HS-27A (cell line): ENCODE results near the gene HAPLN2.
"Not testable (repeated sequence)": the region's sequence is repeated elsewhere in the genome, so short reads cannot be mapped to it uniquely, and the experiment has no call there.

Experiments used
- DNase-seq: peaks from one replicate; pipeline ENCODE4 v3.0.0-alpha.2; 2012; ENCODE audit warnings: low read depth, missing footprints

The HAPLN2 gene

DNA sequence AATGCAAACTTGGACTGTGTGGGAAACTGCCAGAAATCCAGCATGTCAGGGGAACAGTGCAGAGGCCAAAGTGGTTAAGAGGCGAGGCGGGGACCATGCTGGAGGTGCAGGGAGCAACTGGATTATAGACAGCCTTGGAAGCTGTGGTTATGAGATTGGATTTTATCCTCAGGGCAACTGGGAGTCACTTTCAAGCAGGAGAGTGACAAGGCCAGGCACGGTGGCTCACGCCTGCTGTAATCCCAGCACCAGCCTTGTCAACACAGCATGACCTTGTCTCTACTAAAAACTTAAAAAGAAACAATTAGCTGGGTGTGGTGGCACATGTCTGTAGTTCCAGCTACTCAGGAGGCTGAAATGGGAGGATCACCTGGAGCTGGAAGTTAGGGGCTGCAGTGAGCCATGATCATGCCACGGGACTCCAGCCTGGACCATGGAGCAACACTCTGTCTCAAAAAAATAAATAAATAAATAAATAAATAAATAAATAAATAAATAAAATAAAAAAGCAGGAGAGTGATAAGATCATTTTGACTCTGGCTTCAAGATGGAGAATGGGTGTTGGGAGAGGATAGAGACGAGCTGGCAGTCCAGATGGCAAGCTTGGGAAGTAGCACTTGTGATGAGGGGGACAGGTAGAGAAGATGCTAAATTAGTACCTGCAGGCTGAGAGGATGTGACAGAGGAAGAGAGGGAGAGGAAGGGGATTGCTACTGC, 3.5 kb downstream of the HAPLN2 start:
- no peak for DNase-seq

DNA sequence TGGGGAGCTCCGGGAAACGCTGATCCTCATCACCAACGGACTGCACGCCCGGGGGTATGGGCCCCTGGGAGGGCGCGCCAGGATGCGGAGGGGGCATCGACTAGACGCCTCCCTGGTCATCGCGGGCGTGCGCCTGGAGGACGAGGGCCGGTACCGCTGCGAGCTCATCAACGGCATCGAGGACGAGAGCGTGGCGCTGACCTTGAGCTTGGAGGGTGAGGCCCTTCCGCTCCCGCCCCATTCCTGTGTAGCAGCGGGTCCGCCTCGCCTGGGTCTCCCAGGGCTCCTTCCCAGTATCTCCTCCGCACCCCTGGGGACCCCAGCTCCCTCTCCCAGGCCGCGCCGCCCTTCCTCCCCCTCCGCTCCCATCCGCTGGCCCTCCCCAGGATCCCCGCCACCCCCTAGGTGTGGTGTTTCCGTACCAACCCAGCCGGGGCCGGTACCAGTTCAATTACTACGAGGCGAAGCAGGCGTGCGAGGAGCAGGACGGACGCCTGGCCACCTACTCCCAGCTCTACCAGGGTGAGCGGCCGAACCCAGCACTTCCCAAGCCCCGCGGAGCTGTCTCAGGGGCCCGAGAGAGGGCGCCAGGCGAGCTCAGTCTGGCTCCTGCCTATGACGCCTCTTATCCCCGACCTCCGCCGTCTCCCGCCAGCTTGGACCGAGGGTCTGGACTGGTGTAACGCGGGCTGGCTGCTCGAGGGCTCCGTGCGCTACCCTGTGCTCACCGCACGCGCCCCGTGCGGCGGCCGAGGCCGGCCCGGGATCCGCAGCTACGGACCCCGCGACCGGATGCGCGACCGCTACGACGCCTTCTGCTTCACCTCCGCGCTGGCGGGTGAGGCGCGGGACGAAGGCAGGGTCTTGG, 5.0 kb downstream of the HAPLN2 start:
- no peak for DNase-seq

DNA sequence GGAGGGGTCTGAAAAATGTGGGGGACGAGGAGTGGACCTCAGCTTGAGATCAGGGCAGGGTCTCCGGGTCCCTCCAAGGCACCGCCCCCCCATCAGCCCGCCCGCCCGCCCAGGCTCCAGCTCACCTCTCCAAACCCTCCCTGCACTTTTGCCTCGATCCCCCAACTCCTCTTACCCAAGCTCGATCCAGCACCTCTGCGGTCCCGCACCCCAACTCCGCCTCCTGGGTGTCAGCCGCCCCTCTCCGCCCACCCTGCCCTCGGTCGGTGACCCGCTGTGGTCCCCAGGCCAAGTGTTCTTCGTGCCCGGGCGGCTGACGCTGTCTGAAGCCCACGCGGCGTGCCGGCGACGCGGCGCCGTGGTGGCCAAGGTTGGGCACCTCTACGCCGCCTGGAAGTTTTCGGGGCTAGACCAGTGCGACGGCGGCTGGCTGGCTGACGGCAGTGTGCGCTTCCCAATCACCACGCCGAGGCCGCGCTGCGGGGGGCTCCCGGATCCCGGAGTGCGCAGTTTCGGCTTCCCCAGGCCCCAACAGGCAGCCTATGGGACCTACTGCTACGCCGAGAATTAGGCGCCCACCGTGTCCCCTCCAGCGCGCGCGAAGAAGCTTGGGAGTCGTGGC, 5.7 kb downstream of the HAPLN2 start:
- DNase-seq = no peak

DNA sequence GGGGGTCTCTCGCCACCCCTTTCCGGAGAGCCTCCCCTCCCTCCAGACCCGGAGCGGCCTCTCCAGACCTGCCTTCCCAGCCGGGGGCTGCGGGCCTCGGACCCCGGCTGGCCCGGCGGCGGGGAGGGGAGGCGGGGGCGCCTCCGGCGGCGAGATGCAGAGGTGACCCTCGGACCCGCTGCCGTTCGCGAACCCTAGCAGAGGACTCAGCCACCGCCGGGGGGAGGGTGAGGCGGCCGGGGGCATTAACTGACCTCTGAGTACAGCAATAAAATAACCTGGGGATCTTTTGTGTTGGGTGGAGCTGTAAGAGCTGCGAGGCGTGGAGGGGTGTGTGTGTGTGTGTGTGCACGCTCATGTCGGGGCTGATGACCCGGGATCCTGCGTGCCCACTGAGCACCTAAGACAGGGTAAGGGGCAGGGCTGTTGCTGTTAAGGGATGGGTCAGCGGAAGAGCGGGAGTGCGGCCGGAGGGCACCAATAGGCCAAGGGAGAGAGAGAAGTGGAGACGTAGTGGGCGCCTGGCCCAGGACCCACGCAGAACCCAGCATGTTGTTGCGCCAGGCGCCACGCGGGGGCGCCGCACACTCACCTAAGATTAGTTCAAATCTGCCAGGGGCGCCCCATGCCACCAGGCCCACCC, 6.3 kb downstream of the HAPLN2 start:
- no peak for DNase-seq

DNA sequence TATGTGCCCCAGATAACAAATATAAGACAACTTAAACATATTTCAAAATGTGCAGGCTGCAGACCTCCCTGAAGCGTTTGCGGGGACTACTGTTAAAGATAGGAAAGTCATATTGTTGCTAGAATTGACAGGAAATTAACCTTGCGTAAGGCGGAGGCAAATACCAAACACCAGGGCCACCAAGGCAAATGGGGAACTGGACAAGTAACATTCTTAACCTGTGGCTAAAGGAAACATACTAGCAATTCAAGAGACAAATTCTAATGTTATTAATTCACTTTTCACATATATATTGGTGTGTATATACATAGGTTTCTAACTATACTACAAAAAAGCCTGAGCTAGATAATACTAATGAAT, 6.8 kb downstream of the HAPLN2 start:
- DNase-seq = no peak

DNA sequence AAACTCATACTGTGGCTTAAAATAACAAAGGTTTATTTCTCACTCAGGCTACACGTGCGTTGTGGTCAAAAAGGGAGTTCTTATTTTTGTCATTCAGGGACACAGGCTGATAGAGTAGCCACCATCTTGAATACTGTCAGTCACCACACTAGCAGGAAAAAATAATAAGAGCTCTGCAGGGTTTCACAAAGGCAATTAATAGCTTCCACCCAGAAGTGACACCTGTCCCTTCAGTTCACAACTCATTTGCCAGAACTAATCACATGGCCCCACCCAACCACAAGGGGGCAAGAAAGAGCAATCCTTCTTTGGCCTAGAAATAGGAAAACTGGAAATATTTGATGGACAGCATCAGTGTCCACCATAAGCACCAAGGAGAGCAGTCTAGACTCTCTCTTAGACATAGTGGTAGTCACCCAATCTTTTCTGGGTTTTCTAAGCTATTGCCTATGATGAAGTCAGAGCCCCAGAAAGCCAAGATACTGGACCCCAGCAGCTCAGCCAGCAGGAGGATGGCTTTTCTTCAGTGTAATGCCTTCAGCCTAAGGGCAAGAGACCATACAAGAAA, 8.2 kb downstream of the HAPLN2 start:
- DNase-seq = no peak

DNA sequence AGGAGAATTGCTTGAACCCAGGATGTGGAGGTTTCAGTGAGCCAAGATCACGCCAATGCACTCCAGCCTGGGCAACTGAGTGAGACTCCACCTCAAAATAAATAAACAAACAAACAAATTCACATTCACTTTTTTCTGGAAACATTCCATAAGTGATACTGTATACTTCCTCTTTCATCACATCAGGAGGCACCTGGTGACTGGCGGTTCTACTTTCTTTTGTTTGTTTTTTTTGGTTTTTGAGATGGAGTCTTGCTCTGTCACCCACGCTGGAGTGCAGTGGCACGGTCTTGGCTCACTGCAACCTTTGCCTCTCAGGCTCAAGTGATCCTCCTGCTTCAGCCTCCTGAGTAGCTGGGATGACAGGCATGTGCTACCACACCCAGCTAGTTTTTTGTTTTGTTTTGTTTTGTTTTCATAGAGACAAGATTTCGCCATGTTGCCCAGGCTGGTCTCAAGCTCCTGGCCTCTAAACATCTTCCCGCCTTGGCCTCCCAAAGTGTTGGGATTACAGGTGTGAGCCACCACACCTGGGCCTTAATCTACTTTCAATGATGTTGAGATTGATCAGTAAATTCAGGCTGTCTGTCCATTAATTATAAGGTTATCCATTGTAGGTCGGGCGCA, 10.7 kb downstream of the HAPLN2 start:
- DNase-seq = no peak

DNA sequence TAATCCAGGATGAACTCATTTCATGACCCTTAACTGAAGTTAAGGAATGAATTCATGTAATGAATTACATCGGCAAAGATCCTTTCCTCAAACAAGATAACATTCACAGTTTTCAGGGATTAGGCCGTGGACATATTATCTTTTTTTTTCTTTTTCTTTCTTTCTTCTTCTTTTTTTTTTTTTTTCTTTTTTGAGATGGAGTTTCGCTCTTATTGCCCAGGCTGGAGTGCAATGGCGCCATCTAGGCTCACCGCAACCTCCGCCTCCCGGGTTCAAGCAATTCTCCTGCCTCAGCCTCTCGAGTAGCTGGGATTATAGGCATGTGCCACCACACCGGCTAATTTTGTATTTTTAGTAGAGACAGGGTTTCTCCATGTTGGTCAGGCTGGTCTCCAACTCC, 11.9 kb downstream of the HAPLN2 start:
- not testable (repeated sequence) for DNase-seq

DNA sequence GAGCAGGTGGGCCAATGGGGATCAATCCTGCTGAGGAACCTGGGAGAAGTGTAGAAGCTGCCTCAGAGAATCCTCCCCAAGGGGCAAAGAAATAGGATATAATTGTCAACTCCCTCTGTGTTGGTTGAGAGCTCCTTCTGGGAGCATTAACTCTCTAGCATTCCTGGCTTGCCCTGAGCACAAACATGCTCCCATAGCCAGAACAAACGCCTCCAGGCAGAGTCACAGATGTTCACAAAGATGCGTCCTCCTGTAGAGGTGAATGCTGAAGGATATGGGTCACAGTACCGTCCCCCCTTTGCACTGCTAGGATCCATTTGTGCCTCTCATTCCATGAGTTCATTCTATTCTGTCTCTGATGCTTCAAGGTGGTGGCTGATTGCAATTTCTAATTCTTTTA, 13.1 kb downstream of the HAPLN2 start:
- DNase-seq = no peak

DNA sequence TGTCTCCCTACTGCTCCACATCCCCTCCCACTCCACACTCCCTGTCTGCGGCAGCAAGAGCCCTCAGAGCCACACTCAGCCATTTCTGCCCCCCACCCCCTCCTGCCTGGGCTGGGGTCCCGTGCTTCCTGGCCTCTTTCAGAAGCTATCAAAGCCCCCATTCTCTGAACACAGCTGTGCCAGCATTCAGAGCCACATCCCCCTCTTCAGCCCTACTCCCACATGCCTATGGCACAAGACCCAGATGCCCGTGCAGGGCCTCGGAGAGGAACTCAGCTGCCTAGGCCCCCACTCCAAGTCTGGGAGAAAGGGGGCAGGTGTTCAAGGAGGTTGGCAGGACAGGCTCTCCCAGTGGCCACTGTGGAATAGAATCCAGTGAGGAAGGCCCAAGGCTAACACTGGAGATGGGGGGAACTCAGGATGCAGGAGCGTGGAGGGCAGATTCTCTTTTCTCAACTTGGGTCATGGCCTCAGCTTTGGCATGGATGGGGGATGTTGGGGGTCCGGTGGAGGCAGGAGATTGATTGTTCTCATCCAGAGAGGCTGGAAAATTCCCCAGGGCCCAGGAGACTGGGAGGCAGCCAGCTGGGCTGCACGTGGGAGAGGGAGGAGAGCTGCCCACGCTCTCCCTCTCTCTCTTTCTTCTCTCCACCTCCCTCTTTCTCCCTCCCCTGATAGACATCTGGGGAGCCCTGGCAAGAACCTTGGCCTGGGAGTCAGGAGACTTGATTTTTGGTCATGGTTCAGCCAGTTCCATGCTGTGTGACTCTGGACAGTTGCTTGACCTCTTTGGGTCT, 19.2 kb downstream of the HAPLN2 start:
- DNase-seq = no peak

DNA sequence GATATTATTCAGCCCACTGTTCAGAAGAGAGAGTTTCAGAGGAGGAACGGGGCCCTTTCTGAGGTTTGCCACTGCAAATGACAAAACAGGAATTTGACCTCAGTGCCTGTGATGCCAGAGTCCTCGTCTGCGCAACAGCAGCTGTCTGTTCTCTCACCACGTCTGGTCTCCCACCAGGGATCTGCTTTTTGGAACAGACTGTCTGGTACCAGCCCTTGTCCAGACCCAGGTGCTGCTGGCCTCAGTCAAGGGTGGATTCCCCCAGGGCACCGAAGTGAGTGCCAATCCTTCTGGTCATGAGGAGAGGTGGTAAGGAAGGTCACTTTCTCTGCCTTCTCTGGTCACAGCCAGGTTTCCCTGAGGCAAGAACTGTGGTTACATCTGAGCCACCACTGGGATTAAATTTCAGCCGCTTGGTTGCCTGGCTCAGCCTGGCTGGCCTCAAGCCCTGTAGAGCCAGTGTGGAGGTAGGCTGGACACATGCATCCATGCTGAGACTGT, 20.4 kb downstream of the HAPLN2 start:
- DNase-seq = no peak

DNA sequence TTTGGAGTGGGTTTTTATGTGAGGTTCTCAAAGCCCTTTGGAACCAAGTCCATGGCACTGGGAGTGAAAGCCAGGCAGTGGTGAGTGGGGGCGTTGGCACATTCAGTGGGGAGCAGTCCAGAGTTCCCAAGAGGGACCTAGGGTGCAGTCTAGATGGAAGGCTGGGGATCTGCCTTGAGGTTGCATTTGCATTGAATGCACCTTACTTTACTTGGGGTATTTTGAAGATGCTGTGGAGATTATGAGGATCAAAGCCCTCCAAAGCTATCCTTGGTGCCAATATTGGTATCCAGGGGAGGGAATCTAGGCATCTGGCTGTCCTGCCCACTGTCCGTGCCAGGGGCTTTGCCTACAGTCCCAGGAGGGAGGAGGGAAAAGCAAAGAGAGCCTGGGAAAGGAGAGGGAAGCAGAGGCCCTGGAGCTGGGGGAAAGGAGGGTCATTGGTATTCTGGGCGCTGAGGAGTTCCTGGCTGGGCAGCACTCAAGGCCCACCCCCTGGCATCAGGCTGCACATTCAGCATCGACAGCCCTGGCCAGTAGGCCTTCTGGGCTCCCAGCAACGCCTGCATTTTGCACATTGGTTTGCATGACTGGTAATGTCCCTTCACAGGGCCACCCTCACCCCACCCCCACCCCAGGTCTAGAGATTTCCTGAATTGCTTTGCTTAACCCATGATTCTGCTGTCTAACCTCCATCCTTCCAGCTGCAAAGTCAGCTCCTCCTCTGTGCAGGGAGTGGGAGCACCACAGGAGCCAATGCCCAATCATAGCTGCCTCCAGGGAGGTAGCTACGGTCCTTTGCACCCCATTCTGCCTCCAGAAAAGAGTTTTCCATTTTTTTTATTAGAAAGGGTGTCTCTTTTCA, 21.9 kb downstream of the HAPLN2 start:
- no peak for DNase-seq

DNA sequence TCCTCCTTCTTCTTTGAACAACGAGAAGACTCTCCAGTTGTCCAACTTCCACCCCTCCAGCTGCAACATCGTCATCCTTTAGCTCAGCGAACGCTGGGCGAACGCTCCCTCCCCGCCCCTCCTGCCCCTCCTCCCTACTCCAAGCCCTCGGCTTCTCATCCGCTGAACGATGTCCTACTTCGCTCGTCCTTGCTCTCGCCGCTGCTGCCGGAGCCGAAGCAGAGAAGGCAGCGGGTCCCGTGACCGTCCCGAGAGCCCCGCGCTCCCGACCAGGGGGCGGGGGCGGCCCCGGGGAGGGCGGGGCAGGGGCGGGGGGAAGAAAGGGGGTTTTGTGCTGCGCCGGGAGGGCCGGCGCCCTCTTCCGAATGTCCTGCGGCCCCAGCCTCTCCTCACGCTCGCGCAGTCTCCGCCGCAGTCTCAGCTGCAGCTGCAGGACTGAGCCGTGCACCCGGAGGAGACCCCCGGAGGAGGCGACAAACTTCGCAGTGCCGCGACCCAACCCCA, 22.6 kb downstream of the HAPLN2 start, which contains the start of gene BCAN:
BCAN (plus strand) TSS at position 357 of the 504 bp plus-strand sequence. CDS start 3,938 bp downstream, outside the sequence.
- DNase-seq = no peak

DNA sequence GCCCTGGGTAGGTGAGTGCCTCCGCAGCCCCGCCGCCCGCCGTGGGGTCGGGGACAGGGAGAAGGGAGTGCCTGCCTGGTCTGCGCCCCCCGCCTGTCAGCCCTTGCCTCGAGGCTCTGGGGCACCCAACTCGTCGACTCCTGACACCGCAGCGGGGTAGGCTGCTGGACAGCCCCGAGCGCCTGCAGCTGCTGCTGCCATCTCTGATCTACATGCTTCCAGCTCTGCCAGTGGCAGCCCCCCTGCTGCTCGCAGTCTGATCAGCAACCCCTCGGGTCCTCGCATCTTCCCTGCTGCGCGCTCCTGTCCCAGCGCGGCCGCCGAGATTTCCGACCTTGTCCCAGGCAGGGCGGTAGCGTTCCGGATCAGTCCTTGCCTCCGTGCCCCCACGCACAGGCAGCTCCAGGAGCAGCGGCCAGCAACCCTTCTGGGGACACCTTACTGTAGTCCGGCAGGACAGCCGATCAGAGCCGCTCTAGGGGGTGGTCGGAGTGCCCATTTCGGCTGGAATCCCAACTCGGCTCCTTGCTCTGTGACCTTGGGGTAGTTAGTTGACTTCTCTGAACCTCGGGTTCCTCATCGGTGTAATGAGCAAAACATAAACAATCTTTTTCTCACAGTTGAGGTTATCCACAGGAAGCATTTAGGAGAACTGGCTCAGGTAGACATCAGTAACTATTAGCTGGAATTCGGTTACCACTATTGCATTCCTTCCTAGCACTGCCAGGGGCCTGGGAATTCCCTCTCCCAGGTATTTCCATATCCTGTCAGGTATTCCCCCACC, 23.2 kb downstream of the HAPLN2 start:
- no peak for DNase-seq

DNA sequence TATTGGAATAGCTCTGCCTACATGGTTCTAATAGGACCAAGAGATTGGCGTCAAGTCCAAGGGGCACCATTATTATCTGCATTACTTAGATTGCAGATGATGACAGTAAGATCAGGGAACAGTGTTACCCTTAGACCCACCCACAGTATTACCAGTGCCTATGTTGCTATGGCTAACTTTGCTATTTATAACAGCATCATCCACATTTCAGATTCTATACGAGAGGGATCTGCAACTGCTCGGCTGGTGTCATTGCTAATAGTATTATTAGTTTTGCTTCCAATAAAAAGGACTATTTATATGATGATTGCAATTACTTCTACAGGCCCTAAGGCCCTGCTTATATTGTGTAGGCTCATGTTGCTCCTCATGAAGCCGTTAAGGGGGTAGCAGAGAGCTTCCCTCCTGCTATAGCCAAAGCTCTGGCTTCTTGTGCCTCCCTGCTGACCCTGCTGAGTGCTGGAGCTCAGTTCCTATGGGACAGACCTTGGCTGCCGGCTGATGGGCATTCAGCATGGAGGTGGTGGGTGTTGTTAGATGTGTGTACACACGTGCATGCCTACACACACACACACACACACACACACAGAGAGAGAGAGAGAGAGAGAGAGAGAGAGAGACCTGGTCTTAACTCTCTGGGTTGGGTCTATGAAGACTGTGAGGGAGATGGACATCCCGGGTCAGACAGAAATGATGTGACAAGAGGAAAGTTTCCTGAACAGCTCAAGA, 24.0 kb downstream of the HAPLN2 start:
- no peak for DNase-seq

DNA sequence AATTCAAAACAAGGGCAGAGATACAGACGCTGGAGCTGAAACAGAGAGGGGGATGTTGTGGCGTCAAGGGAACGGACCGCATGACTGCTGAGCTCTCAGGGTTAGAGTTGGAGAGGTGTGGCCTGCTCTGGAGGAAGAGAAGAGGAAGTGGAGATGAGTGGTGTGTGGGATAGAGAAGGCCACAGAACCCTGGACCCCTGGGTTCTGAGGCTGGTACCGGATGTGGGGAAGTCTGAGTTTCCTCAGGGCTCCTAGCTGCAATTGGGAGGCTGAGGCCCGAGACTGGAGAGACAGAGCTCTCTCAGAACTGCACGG, 24.5 kb downstream of the HAPLN2 start:
- no peak for DNase-seq

DNA sequence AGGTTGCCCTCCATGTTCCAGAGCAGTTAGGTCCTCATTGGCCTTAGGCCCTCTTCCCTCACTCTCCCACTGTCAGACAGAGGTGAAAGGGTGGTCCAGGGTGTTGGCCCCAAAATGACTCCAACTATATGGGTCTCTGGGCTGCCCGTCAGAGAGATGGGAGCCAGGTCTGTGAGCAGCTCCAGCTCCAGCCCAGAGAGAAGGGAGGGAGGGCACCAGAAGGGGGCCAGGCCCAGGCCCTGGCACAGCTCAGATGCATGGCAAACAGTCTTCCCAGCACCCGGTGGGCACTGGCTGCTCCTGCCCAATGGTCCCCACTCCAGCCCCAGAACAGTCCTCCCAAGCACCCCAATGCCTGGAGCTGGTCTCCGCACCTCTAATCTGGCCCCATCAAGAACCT, 24.9 kb downstream of the HAPLN2 start:
- no peak for DNase-seq

DNA sequence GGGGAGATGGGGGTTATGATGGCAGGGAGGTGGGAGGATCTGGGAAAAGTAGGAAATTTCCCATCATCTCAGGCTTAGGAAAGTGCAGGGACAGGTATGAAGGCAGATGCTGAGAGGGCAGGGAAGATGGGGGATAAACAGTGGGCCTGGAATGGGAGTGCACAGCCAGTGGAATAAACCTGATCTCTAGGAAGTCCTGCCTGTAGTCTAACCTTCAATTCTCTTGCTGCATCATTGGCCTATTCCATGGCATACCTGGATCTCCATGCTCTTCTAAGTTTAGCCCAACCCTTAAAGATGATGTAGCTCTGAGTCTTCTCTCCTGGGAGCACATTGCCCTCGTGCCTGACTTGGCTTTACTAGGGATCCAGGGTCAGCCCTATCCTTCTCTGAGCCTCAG, 25.4 kb downstream of the HAPLN2 start:
- DNase-seq = no peak
